Measurements from ENCODE around the gene PIWIL1.

GRCh38 chr12:130364578-130364977, 26.9 kb downstream of the PIWIL1 start:
- TF ChIP-seq EZH2phosphoT487 (IDR thresholded peaks at IDR 0.05; ENCODE audit: unreplicated experiment) = no peak
- no peak for TF ChIP-seq POLR2AphosphoS5 (IDR thresholded peaks at IDR 0.05; ENCODE audit: low read depth)
- TF ChIP-seq CTCF (conservative IDR thresholded peaks at IDR 0.05; ENCODE audit: low read depth in 2 of 2) = no peak
- no peak for TF ChIP-seq EZH2 (IDR thresholded peaks at IDR 0.05; ENCODE audit: low read depth, unreplicated experiment)
- TF ChIP-seq REST (IDR thresholded peaks at IDR 0.05; ENCODE audit: unreplicated experiment) = no peak
- TF ChIP-seq ZNF331 (CRISPR knock-in tag; IDR thresholded peaks at IDR 0.05; ENCODE audit: low read depth) = no peak
